GM19324 (cell line): ENCODE measurements around the gene ATP6V1G2.
"Not testable (repeated sequence)": the region's sequence is repeated elsewhere in the genome, so short reads cannot be mapped to it uniquely, and the experiment has no call there.

ENCODE experiments used
- ATAC-seq: cut with Tn5 transposase; IDR thresholded peaks from one replicate; pipeline ENCODE4 v1.9.1; 2021; ENCODE audit warnings: mild to moderate bottlenecking, moderate library complexity; ENCODE audit not compliant: unreplicated experiment, low FRiP score

ATP6V1G2 gene

DNA sequence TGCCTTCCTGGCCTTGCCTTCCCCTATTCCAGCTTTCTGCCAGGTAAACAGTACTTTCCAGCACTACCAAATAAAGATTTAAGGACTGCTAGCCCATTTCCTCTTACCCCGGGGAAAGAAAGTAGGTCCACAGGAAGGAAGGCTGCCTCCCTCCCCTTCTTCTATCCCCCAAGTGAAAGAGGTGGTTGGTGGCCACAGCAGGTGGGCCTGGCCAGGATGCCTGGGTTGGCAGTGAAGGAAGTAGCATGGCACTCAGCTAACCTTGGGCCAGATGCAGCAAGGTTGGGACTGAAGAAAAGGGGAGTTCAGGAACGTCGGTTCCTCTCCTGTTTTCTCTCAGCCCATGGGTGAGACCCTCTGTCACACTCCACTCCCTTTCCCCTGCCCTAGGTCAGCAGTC is 9.9 kb upstream of the ATP6V1G2 start:
- no peak for ATAC-seq

DNA sequence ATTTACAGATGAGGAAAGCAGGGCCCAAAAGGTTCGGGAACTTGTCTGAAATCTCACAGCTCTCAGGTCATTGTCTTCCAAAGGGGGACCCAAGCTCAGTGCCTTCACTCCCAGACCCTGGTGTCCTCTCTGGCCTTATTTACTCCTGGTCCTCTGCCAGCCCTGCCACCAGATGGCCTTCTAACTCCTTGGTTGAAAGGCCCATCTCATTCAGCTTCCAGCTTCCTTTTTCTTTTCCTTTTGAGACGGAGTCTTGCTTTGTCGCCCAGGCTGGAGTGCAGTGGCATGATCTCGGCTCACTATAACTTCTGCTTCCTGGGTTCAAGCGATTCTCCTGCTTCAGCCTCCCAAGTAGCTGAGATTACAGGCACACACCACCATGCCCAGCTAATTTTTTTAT is 5.0 kb upstream of the ATP6V1G2 start:
- ATAC-seq: not testable (repeated sequence)

DNA sequence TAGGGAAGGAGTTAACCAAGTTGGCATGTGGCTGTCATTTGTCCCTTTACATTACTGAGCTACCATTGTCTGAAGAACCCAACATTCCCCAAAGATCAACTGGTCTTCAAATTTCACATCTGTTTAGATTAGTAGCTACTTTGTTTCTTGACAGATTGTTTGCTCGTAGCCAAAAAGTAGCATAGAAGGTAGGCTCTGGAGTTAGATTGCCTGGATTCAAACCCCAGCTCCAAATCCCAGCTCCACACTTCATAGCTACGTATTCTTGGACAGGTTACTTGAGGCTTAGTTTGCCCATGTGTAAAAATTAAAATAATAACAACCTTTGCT is 2.1 kb upstream of the ATP6V1G2 start:
- ATAC-seq: no peak

DNA sequence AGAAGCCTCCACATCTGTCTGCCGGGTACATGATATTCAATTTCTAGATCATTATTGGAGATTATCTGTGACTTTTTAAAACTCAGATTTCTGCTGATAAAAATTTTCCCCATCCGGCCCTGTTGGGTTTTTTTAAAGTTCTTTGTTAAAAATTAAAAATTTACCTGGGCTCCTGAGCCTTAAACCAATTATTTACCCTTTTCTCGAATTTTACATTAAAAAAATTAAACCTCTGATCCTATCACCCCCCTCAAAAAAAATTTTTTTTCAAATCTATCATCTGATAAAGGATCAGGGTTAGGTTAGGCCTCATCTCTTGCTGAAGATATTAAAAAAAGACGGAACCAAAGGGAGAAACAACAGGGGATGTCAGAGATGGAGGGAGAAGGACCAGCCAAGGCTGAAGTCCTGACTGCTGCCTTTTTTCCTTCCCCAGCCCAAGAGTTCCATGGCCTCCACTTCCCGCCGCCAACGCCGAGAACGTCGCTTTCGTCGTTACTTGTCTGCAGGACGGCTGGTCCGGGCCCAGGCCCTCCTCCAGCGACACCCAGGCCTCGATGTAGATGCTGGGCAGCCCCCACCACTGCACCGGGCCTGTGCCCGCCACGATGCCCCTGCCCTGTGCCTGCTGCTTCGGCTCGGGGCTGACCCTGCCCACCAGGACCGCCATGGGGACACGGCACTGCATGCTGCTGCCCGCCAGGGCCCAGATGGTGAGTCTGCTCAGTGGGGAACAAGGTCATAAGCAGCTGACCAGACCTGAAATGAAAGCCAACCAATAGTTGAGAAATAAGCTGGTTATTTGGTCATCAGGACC is 1.5 kb upstream of the ATP6V1G2 start:
- ATAC-seq: no peak

DNA sequence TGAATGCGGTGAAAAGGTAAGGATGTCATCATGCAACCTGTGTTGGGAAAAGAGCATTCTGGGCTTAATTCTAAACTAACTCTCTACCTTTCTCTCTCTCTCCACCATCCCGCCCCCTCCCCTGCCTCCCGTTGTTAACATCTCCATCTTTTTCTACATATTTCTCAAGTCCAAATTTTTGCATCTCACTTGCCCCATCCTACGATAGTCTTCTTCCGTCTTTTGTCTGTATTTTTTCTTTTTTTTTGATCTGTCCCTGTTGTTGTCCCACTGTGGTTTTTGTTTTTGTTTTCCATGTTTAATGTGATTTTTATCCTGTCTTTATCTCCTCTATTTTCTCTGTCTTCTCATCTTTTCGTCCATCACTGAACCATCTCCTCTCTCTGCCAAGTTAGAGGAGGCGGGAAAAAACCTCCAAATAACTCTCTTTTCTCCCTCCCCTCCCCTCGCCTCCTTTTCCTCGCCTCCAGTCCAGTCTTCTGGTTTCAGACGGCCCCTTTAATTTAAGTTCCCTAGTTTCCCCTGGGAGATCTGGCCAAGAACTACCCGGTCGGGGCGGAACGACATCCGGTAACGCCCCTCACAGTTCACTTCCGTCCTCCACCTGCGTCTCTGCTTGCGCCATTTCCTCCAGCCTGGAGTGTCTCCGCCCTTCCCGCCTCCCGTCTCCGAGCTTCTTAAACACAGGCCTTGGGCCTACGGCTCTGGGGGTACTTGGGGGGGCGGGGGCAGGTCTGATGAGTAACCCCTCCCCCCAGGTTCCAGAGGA is 734 bp upstream of the ATP6V1G2 start, which contains the start of gene NFKBIL1:
NFKBIL1 (plus strand) TSS at position 651 of the 769 bp plus-strand sequence; CDS start at position 738, 87 bp downstream.
- peak; percentile 76 for ATAC-seq

DNA sequence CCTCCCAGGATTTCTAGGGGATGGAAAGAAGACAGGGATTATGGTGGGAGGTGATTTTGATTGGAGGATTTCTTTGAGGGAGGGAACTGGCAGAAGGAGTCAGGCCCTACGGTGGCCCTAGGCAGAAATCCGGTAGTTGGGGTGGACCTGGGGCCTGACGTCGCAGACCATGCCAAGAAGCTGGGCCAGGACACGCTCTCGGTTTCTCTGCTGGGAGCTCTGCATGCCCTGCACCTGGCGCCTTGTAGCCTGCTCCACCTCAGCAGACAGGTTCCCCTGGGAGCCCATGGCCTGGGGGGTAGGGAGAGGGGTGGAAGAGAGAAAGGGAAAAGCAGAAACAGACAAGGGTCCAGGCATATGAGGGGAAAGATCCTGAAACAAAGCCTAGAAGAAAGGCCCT is 1.1 kb downstream of the ATP6V1G2 start:
- ATAC-seq: no peak

DNA sequence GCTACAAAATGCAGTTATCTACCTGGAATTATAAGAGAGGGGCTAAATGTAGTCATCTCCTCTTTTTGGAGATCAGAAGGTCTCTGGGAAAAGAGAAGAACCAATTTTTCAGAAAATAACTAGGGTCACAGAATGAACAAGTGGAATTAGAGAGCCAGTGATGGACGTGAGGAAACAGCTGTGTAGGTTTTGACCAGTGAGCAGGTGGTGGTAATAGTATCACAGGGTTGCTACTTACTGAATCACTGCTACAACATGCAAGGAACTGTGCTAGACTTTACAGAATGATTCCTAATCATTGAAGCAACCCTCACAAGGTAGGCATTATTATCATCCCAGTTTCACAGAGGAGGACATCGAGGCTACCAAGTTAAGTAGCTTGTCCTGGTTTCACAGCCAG is 1.7 kb downstream of the ATP6V1G2 start:
- ATAC-seq: no peak

DNA sequence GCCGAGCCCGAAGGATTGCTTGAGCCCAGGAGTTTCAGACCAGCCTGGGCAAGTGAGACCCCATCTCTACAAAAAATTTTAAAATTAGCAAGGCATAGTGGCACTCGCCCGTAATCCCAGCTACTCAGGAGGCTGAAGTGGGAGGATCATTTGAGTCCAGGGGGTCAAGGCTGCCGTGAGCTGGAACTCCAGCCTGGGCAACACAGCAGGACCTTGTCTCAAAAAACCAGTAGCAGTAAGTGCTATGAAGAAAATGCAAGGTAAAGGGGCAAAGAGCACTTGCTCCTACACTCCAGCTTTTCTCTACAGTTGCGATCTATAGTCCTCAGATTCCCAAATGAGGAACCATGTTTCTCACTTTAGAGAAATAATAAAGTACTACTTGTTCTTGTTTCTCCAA is 2.8 kb downstream of the ATP6V1G2 start:
- ATAC-seq: no peak

DNA sequence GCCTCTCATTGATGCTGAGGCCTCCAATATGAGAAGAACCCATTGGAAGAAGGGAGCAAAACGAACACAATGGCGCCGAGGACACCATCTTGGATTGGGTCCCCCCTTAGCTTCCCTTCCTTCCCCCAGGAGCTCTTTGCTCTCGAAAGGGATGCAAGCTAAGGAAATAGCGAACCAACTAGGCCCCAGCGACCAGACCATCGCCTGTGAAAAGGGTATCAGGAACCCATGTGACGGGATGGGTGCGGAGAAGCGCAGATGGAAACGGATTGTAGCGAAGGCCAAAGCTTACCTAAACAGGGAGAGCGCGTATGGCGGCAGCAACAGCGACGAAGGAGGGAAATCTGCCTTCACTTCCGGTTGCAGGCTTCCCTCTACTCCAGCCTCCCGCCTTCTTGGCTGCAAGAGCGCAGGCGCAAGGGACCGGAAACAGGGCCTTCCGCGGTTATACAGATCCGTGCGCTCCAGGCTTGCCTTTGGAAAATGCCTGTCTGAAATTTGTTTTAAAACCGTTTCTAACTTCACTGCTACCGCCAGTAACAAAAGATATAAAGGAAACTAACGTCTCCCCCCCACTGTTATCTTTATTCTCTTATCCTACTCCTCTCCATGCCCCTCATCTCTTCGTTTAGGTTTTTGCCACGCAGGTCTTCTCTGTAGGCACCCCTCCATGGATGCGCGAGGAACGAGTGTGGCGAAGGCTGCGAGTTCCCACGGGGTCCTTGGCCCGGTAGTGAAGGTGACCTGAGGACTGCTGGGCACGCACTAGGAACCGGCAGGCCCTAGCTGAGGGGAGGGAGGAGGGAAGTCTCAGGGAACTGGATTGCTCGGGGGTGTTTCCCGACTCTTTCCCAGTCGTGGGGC is 4.5 kb downstream of the ATP6V1G2 start, which contains the start of gene DDX39B:
DDX39B (minus strand) TSS at position 346 of the 864 bp plus-strand sequence. CDS start 1,471 bp downstream, outside the sequence.
- ATAC-seq: peak; percentile 79

DNA sequence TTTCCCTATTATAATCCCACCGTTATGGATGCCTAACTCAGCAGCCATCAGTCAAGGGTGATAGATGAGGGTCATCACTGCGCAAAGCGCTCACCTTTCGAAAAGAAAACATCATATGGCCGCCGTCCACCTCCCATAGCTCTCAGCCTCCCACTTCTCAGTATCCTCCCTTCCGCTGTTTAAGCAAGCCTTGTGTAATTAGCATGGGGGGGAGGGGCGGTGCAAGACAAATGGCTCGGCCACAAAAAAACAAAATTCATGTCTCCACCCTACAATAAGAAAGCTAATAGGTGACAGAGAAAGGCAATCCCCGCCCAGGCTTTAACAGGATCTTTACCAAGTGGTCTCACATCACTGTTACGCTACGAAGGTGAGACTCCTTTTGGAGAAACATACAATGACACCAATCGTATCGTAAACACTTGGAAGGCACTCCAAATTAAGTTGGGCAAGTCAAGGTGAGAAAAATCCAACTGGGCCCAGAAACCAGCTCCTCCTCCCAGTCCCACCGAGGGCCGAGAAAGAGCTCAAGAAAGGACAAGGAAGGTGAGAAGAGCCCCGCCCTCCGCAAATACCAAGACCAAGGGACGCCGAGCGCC is 5.2 kb downstream of the ATP6V1G2 start:
- ATAC-seq: peak; percentile 17

DNA sequence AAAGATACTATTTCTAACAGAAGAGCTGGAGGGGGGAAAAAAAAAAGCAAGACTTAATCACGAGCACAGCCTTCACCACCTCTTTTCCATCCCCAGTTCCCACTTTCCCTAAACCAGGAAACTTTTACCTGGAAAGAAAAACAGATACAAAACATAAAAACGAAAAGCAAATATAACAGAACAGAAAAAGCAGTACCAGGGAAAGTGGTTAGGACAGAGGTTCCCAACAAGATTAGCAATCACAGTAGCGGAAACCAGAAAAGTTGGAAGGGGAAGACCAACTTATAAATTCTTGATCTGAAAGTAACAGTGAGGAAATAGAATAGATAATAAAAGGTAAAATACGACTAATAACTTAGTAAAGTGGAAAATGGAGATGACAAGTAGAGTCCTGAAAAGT is 5.8 kb downstream of the ATP6V1G2 start:
- no peak for ATAC-seq

DNA sequence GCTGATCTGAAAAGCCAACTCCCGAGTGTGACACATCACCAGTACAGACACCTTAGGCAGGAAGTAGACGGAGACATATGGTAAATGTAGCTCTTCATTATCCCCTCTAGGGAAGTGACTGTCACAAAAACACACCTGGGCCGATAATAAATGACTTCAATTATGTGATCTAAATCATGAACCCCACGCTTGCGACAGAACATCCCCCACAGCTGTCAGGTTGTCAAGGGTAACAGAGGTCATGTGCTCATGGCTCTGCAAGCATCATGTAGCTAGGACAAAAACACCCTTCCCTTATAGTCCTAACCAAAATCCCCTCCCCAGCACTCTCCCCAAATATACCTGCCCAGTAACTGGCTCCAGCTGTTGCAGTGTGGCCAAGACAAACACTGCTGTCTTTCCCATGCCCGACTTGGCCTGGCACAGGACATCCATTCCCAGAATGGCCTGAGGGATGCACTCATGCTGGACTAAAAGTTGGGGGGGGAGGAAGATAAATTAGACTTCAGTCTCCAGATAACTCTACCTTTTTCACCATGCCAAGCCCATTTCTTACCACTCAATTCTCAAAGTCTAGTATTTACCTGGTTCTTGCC is 7.5 kb downstream of the ATP6V1G2 start:
- ATAC-seq: no peak

DNA sequence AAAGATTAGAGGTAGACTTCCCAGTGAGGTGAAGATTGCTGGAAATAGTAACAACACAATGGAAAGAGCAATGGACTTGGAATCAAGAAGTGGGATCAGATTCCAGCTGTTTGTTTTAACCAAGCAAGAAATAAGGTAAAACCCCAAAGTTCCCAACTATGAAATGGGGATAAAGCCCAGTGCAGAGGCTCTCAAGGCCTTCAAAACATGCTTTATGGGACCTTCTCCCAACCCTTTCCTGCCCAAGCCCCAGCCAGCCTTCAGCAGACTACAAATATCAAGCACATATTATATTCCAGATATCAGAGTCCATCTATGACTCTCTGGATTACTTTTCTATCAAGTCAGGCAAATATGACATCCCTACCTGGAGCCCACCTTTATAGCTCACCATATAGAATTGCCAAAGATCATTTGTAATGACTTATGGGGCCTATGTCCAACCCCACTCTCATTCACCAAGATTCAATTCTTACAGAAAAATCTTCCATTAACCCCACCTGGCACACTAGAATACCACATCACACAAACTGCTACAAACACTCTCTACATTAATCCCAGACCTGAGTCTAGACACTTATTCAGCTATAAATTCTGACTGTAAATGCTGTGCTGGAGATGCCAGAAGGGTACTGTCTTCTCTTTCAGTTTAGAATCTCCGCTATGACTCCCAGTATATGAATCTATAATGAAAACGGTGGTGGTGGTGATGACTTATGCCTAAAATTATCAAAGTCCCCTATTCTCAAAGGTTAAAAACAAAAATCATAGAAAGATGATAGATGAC is 10.7 kb downstream of the ATP6V1G2 start:
- ATAC-seq: no peak

DNA sequence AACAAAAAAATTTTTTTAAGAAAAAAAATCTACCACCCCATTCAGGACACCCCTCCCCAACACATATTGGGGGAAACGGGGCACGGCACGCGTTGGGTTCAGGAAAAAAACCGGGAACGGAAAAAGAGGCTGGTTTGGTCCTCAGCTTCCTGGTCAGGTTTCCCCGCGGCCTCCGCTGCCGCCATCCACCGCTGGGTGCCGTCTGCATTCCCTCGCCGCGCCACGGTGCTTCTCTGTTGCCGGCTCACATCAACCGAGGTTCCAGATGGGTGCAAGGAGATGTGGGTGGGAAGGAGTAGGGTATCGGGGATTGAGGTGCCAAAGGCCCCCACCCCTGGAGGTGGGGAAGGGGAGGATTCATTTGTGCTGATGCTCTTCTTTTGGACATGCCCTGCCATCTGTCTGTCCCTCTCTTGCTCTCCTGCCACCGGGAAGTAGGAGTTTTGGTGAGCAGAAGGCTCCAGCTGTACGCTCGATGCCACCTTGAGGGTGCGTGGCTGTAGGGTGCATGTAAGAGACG is 11.8 kb downstream of the ATP6V1G2 start:
- ATAC-seq: no peak

DNA sequence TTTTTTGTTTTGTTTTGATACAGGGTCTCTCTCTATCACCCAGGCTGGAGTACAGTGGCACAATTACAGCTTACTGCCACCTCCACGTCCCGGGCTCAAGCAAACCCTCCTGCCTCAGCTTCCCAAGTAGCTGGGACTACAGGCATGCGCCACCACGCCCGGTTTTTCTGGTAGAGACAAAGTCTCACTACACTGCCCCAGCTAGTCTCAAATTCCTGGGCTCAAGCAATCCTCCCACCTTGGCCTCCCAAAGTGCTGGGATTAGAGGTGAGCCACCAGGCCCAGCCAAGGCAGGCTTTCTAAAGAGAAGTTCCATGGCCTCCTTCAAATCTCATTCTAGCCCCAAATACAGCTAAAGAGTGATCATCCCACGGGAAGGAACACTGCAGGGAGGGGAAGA is 12.4 kb downstream of the ATP6V1G2 start:
- ATAC-seq: no peak

DNA sequence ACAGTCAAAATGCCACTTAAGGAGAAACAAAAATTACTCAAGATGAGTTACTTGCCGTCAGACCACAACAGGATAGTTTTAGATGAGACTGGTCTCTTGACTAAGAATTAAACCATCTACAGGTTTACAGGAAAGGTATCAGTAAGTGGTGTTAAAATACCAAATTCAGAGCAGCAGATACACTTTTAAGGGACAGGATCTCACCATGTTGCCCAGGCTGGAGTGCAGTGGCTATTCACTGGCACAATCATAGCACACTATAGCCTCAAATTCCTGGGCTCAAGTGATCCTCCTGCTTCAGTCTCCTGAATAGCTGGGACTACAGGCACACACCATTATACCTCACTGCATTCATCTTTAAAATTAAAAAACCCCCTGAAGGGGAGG is 13.0 kb downstream of the ATP6V1G2 start:
- no peak for ATAC-seq

DNA sequence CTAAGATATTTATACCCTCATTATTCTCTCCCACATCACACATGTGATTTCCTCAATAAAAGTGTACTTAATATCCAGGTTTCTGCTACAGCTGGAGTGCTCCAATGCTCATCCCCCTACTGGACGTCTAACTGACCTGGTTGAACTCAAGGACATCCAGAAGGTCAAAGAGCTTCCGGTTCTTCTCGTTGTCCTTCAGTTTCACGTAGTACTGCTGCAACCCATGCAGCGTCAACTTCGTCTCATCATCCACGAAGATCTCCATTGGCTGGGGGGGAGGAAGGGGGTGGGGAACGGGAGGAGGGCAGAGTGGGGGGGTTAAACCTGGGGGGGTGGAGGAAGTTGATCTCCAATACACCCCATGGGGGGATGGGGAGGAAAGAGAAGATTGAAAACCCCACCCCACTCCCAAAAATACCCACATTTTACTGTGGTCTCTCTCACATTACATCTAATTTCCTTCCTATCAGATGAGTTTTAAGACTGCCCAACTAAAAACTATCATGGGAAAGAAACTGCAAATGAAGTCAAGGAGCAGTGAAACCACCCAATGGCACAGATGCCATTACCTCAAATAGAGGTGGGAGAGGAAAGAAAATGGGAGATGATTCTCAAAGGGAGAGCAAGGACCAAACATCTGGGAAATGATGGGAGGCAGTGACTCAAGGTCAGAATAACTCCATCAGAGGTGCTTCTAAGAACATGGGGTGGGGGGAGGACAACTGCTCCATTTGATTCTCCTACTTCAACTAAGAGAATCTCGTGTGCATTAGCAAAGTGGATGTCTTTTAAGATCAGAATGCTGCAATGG is 13.6 kb downstream of the ATP6V1G2 start:
- no peak for ATAC-seq
